Kidney glomerular epithelial cell (primary cell): ENCODE data around the gene A4GALT.
"Not testable (repeated sequence)": the region's sequence is repeated elsewhere in the genome, so short reads cannot be mapped to it uniquely, and the experiment has no call there.

Source experiments
- DNase-seq: peaks from one replicate; lab custom pipeline; 2025; lab: John Stamatoyannopoulos, UW

Gene A4GALT, protein sequence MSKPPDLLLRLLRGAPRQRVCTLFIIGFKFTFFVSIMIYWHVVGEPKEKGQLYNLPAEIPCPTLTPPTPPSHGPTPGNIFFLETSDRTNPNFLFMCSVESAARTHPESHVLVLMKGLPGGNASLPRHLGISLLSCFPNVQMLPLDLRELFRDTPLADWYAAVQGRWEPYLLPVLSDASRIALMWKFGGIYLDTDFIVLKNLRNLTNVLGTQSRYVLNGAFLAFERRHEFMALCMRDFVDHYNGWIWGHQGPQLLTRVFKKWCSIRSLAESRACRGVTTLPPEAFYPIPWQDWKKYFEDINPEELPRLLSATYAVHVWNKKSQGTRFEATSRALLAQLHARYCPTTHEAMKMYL

DNA sequence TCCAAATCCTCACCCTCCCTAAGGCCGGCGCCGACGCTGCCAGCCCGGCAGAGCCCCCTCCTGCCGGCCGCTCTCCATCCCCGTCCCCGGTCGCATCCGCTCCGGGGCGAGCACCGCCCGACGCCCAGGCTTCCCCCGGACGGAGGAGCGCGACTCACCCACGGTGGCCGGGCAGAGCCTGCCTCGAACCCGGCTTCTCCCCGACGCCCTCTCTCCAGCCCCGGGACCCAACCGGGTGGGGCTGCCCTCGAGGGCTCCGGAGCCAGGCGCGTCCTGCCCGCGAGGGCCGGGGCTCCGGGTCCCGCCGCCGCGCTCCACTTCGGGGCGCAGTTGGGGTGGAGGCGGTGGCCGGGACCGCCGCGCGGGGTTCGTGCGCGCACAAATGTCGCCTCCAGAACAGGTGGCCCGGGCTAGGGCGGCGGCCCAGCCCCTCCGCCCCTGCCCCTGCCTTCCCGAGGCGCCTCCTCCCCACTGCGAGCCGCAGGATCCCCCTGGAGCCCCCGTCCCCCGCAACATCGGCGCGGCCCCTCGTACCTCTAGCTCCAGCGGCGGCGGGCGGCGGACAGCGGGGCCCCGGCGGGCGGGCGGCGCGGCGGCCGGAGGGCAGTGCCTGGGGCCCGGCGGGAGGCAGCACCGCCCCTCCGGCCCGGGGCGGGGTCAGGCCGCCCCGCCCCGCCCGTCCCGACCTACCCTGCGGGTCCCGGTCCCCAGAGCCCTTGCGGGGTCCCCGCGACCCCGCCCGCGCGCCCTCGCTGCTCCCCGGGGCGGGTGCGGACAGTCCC, at the start of gene A4GALT:
A4GALT (minus strand) TSS at position 608 of the 782 bp plus-strand sequence. CDS start 26,919 bp downstream, outside the sequence.
- DNase-seq: no peak

DNA sequence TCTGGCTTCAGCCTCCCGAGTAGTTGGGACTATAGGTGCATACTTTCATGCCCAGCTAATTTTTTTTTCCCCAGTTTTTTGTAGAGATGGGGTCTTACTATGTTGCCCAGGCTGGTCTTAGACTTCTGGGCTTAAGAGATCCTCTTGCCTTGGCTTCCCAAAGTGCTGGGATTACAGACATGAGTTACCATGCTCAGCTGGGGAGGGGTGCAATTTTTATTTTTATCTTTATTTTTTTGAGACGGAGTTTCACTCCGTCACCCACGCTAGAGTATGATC, 49.7 kb upstream of the A4GALT start:
- DNase-seq: no peak

DNA sequence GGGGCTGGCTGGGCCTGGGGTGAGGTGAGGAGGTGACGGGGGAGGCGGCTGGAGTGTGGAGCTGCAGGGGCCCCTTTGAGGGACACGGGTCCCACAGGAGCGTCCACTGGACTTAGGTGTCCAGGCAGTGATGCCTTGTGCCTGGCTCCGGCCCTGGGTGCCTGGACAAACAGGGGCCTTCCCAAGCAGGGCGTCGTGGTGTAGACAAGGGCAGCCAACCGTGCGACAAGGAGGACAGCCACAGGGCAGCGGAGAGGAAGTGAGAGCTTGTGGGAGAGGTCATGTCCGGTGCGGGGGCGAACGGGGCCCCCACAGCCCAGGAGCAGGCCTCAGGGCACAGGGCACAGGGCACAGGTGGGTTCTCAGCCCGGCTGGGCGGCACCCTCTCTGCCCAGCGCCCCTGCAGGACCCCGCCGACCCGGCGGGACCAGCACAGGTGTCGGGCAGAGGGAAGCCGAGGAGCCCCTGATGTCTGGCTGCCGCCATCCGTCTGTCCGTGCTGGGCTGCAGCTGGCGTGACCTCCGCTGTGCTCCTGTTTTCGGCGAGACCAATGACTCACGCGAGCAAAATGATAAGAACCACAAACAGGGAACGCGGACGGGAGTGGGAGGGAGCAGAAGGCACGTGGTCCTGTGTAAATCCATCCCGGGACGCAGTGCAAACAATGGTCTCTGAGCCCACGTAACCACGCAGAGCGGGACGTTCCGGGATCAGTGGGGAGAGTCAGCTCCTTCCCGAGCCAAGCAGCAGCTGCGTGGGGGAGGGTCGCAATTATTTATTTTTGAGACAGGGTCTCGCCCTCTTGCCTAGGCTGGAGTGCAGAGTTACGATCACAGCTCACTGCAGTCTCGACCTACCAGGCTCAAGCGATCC, 49.1 kb upstream of the A4GALT start:
- peak; percentile 59 for DNase-seq

DNA sequence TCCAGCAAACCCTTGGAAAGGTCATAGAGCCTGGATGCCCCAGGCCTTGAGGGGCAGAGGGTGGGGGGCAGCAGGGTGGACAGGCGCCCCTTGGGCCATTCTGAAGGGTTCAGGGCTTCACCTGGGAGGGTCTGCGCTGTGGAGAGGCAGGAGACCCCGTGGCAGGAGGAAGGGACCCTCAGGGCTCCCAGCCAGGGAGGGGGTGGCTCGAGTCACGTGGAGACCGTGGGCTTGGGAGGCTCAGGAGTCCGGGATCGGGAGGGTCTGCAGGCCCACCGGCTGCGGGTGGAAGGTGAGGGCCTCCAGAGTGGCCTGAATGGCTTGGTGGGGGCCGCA, 48.5 kb upstream of the A4GALT start:
- DNase-seq: no peak

DNA sequence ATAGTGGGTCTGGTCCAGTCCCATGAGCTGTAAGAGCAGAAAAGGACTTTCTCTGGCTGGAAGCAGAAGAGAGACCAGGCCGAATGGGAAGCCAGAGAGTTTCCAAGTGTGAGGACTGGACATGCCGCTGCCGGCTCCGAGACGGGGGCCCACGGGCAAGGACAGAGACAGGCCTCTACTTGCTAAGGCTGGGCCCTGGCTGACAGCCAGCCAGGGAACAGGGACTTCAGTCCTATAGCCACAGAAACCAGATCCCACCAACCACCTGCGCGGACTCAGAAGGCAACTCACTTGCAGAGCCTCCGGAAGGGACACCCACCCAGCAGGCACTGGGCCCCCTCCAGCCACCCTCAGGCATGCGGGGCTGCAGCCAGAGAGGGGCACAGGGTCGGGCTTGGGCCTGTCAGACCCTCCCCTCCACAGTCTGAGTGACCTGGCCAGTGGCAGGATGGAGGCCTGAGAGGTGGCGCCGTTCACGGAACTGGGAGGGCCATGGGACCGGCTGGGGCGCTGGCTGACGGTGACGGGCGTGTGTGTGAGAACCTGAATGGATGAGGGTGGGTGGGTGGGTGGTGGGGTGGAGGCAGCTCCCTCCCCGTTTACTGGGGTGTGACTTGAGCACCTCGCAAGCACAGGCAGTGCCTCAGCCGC, 47.8 kb upstream of the A4GALT start:
- DNase-seq: no peak

DNA sequence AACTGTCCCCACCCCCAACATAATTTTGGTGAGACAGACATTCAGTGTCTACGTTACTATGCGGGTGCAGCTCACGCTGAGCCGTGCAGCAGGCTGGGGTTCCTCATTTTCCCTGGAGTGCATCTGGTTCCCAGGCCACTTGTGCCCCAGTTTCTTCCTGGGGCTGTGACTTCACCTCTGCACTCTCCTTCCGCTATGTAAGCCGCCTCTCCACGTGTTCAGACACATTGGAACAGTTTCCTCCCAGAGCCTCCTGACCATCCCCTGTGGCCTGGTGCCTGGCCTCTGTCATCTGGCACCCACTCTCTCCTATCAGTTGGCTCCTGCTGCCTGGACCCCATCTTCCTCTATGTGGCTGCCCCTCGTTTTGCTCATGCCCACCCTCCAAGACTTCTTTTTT, 46.2 kb upstream of the A4GALT start:
- DNase-seq: no peak

DNA sequence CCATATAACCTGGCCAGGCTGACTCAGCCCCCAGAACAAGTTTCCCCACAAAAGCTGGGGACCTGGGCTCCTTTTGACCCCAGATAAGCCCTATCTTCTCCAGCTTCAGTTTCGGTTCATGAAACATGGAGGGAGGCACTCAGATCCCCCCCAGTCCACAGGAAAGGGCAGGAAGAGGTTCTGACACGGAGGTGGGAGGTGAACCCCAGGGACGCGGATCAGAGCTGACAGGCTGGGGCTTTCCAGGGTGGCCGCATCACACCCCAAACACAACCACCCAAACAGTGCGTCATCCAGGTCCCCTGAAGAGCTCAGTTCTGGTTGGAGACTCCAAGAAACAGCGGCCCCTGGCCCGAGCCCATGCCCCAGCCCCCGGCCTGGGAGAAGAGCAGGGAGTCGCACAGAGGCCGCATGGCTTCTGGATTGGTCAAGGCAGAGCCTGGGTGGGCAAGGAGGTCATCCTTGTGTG, 44.3 kb upstream of the A4GALT start:
- DNase-seq: no peak

DNA sequence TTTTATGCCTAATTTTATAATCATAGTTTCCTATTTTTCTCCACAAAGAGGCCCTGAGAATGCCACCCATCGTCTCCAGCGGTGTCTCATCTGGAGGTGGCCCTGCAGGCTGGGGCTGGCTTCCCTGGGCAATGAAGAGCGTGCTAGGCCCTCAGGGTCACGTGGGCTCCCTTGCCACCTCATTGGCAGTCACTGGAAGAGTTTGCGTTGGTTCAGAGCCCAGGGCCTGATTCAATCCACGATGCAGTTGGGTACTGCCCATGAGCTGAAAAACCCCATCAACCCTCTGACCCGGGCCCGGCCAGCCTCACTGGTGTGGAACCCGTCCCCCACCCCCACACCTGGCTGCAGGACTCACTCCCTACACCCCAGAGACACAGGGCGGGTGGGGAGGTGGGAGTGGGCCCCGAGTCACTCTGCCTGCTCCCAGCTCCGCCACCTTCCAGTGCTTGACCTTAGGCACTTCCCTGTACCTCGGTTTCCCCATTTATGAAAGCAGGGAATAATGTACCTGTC, 43.4 kb upstream of the A4GALT start:
- DNase-seq: no peak

DNA sequence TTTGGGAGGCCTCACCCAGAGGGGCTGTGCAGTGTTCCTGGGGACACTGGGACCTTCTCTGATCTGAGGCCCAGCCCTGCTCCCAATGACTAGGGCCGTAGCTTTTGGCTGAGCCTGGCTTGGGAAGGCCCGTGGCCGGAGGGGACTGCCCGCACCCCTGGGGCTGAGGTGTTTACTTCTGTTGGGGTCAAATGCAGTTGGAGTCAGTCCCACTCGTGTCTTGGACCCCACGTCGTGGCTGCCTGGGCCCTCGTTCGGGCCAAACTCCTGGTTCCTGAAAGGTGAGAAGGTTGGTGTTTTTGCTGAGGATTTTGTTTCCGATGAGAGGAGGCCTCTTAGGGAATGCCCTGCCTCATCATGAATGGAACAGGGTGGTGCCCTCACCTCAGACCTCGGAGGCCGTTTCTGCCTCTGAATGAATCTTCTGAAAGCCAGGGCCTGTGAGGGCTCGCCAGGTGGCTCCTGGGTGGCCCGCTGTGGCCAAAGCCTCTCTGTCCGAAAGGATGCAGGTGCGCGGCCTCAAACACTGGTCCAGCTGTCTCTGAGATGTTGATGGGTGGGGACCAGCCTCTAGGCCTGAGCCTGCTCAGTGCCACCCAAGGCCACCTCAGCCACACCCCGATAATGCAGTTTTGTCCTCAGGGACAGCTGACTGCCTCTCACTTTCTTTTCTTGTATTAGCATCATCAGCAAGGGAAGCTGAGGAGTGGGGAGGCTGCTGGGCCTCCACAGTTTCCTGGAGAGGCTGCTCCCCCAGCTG, 40.3 kb upstream of the A4GALT start:
- no peak for DNase-seq

DNA sequence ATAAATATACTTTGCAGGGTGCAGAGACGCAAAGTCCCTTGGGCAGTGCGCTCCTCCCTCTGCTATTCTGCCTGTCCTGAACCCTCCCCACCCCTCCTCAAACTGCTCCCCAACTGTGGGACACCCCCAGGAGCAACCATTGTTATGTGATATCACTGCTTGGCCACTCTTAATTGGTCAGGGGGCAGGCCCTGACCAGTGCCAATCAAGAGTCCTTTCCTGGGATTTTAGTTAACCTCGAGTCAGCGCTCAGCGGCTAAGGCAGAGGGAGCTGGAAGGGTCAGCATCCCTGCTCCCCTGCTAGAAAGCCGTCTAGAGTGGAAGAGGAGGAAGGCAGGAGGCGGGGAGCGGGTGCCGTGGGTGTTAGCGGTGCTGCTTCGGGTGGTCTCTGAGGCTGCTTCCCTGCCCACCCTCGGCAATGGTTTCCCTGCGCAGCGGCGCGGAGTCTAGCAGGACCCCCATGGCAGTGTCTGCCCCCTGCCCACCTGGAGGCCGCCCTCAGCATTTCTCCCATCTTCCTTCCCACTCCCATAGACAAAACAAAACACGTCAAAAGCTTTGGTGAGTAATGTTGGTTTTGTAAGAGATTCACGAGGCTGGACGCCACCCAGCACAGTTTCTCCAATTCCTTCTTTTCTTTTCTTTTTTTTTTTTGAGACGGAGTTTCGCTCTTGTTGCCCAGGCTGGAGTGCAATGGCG, 38.4 kb upstream of the A4GALT start:
- no peak for DNase-seq

DNA sequence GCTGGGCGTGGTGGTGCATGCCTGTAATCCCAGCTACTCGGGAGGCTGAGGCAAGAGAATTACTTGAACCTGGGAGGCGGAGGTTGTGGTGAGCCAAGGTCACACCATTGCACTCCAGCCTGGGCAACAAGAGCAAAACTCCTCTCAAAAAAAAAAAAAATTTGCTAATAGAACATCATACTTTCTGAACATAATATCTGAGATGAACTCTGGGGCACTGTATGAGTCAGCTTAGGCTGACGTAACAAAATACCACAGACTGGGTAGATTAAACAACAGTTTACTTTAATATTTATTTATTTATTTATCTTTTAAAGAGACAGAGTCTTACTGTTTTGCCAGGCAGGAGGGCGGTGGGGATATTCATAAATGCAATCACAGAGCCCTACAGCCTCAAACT, 34.9 kb upstream of the A4GALT start:
- DNase-seq: peak; percentile 62

DNA sequence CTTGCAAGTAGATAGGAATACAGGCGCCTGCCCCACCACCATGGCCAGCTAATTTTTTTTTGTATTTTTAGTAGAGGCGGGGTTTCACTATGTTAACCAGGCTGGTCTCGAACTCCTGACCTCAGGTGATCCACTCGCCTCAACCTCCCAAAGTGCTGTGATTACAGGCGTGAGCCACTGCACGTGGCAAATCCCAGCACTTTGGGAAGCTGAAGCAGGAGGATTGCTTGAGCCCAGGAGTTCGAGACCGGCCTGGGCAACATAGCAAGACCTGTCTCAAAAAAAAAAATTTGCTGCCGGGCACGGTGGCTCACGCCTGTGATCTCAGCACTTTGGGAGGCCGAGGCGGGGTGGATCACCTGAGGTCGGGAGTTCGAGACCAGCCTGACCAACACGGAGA, 34.5 kb upstream of the A4GALT start:
- DNase-seq: not testable (repeated sequence)

DNA sequence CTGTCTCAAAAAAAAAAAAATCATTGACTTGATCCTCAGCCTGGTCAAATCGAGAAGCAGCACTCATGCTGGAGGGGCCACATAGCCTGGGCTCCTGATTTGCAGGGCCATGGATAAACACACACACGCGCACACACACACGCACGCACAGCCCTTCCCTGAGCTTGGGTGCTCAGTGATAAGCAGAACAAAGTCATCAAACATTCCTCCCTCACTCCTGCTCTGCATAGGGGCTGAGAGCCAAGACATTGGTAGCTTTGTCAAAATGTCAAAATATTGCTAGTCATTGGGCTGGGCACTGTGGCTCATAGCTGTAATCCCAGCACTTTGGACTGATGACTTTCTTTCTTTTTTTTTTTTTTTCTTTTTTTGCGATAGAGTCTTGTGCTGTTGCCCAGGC, 34.0 kb upstream of the A4GALT start:
- DNase-seq: peak; percentile 18

DNA sequence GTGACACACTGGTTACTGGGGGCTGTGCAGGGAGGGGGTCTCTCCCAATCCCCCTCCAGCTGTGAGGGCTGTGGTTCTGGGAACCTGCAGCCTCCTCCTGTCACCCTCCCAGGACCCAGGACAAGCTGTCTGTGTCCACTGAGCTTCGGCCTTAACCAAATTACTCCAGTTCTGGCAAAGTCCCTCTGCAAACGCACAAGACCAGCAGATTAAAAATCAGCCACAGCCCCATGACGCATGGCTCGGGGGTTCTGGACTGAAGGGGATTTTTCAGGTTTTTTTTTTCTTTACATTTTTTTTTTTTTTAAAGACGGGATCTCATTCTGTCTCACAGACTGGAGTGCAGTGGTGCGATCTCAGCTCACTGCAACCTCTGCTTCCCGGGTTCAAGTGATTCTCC, 32.2 kb upstream of the A4GALT start:
- DNase-seq: no peak

DNA sequence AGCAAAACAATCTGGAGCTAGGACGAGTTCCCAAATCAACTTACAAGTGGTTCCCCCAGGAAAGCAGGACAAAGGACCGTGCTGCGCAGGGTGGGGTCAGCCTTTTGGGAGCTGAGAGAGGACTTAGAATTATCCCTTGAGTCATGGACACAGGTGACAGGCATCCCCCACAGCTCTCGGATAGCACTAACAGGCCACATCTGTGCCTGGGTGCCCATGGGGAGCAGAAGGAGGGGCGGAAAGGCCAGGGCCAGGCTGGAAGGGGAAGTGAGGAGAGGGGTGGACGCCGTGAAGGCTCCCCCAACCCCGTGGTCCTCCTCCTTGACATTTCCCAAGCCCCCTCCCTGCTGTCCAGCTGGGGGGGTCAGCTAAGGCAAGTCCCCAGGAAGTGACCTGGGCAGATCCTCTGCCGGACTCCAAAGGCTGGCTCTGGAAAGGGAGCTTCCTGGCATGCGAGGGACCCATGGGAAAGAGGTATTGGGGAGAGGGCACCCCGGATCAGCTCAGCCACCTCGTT, 31.6 kb upstream of the A4GALT start:
- DNase-seq: no peak

DNA sequence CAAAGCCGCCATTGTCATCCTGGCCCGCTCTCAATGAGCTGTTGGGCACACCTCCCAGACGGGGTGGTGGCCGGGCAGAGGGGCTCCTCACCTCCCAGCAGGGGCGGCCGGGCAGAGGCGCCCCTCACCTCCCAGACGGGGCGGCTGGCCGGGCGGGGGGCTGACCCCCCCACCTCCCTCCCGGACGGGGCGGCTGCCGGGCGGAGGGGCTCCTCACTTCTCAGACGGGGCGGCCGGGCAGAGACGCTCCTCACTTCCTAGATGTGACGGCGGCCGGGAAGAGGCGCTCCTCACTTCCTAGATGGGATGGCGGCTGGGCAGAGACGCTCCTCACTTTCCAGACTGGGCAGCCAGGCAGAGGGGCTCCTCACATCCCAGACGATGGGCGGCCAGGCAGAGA, 29.8 kb upstream of the A4GALT start:
- DNase-seq: not testable (repeated sequence)

DNA sequence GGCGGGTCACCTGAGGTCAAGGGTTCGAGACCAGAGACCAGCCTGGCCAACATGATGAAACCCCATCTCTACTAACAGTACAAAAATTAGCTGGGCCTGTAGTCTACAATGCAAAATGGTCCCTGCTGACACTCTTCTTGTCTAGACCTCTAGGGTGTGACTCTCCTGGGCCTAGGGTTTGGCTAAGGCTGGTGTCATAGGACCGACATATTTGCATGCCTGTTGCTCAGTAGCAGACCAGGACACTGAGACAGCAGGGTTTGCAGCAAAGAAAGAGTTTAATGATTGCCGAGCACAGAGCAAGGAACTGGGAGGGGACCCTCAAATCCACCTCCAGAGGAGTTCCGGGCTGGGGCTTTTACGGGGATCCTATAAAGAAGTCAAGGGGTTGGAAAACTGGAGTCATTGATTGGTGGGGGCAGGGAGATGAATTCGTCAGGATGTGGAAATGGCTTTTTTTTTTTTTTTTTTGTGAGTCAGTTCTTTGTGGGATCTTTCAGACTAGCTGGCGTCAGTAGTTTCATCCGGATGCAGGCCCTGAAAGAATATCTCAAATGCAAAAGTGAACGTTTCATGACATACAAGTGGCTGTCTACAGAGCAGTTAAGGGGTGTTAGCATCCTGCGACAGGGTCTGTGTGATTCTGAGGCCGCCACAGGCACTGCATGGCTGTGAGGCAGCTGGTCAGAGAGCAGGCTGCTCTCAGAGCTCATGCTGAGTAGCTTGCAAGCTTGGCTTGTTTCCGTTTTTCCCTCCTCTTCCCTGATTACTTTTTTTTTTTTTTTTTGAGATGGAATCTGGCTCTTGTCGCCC, 27.2 kb upstream of the A4GALT start:
- no peak for DNase-seq

DNA sequence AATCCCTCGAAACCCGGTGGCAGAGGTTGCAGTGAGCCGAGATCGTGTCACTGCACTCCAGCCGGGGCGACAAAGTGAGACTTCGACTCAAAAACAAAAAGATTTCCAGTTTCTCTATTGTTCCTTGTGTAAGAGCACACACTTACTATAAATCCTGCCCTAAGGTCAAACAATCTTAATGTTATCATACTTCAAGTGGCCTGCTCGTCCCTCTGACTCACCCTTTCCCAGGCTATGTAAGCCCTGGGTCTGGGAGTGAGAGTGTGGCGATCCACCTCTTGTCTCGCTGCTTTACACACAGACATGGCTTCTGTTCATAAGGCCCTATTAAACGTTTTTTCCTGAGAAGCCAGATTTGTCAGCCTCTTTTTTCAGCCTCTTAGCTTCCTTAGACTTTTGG, 24.4 kb upstream of the A4GALT start:
- no peak for DNase-seq

DNA sequence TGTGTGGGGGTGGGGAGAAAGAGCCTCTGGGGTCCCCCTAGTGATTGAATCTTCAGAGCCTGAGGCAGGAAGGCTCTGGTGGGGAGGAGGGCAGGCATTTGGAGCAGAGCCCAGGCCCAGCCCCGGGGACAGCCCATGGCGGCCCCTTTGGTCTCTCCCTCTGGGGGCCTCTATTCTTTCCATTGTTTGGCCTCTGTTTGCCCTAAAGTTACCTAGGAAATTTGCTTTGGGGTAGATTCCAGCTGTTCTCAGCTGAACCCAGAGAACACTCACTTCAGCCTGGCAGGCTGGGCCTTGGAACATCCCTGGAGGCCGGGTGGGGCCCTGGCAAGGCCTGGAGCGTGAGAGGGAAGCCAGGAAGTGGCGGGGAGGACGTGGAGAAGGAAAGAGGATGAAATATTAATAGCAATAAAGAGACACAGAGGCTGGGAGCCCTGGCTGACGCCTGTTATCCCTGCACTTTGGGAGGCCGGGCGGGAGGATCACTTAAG, 22.9 kb upstream of the A4GALT start:
- no peak for DNase-seq
